Right renal pelvis (tissue), 4 donors: ENCODE data around the gene ZNF521. TPM values are rescaled to one million over a fixed set of nuclear protein-coding genes. Genes with fewer than 3 reads are reported as not detected.

Experiments
- DNase-seq, 4 donors: peaks; one replicate each; pipeline ENCODE4 v3.0.0-alpha.2; 2013; ENCODE audit warnings: low read depth in 4 of 4, low spot score in 3 of 4, missing footprints in 1 of 4
- polyA plus RNA-seq, 4 donors: library from polyadenylated mRNA; unstranded; fragments of 120-200 nt; gene quantifications; one replicate each; pipeline ENCODE4 v1.2.1, GENCODE V29; 2013; ENCODE audit not compliant: insufficient read length in 4 of 4

ZNF521 gene
- polyA plus RNA-seq, 4 donors: 35.6 to 41.2 (median 38.4) TPM

GRCh38 chr18:25256439-25256838 lies 95.5 kb downstream of the ZNF521 start:
- DNase-seq: no peak

- no peak for DNase-seq
Observed at GRCh38 chr18:25253779-25254178, 98.2 kb downstream of the ZNF521 start.

- no peak for DNase-seq
Observed at GRCh38 chr18:25253136-25253535, 98.8 kb downstream of the ZNF521 start.

GRCh38 chr18:25251068-25251467 lies 100.9 kb downstream of the ZNF521 start:
- no peak for DNase-seq

GRCh38 chr18:25250474-25250851 lies 101.5 kb downstream of the ZNF521 start:
- DNase-seq: no peak

- no peak for DNase-seq
Observed at GRCh38 chr18:25248755-25249154, 103.2 kb downstream of the ZNF521 start.

GRCh38 chr18:25247725-25248124 lies 104.2 kb downstream of the ZNF521 start:
- DNase-seq: no peak

GRCh38 chr18:25244924-25245698 lies 106.9 kb downstream of the ZNF521 start:
- DNase-seq: no peak

- no peak for DNase-seq
Observed at GRCh38 chr18:25244170-25244569, 107.8 kb downstream of the ZNF521 start.

GRCh38 chr18:25243754-25244153 lies 108.2 kb downstream of the ZNF521 start:
- no peak for DNase-seq

GRCh38 chr18:25243257-25243656 lies 108.7 kb downstream of the ZNF521 start:
- DNase-seq: no peak

- no peak for DNase-seq
Observed at GRCh38 chr18:25240420-25240770, 111.6 kb downstream of the ZNF521 start.

- DNase-seq: no peak
Observed at GRCh38 chr18:25239581-25240419, 112.2 kb downstream of the ZNF521 start.

GRCh38 chr18:25239151-25239550 lies 112.8 kb downstream of the ZNF521 start:
- no peak for DNase-seq

GRCh38 chr18:25237571-25238267 lies 114.2 kb downstream of the ZNF521 start:
- DNase-seq: no peak

- DNase-seq: no peak
Observed at GRCh38 chr18:25236736-25237135, 115.2 kb downstream of the ZNF521 start.

GRCh38 chr18:25235401-25236042 lies 116.4 kb downstream of the ZNF521 start:
- no peak for DNase-seq

- DNase-seq: no peak
Observed at GRCh38 chr18:25234740-25235345, 117.1 kb downstream of the ZNF521 start.

GRCh38 chr18:25234322-25234639 lies 117.7 kb downstream of the ZNF521 start:
- no peak for DNase-seq

GRCh38 chr18:25233528-25234321 lies 118.2 kb downstream of the ZNF521 start:
- no peak for DNase-seq
